ENCODE measurements around the gene RHOF.

RHOF gene

GRCh38 chr12:121830588-121831265, 37.2 kb upstream of the RHOF start:
- no peak for DNase-seq (ENCODE audit: low spot score)
- TF ChIP-seq, protein P1, sequence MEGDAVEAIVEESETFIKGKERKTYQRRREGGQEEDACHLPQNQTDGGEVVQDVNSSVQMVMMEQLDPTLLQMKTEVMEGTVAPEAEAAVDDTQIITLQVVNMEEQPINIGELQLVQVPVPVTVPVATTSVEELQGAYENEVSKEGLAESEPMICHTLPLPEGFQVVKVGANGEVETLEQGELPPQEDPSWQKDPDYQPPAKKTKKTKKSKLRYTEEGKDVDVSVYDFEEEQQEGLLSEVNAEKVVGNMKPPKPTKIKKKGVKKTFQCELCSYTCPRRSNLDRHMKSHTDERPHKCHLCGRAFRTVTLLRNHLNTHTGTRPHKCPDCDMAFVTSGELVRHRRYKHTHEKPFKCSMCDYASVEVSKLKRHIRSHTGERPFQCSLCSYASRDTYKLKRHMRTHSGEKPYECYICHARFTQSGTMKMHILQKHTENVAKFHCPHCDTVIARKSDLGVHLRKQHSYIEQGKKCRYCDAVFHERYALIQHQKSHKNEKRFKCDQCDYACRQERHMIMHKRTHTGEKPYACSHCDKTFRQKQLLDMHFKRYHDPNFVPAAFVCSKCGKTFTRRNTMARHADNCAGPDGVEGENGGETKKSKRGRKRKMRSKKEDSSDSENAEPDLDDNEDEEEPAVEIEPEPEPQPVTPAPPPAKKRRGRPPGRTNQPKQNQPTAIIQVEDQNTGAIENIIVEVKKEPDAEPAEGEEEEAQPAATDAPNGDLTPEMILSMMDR (IDR thresholded peaks at IDR 0.05; ENCODE audit: extremely low read depth, missing control alignments) = no peak

- TF ChIP-seq, protein P1 (IDR thresholded peaks at IDR 0.05; ENCODE audit: extremely low read depth, missing control alignments) = no peak
- DNase-seq (ENCODE audit: low spot score) = no peak
These were observed 36.6 kb upstream of the RHOF start for GRCh38 chr12:121830134-121830533.

DNA sequence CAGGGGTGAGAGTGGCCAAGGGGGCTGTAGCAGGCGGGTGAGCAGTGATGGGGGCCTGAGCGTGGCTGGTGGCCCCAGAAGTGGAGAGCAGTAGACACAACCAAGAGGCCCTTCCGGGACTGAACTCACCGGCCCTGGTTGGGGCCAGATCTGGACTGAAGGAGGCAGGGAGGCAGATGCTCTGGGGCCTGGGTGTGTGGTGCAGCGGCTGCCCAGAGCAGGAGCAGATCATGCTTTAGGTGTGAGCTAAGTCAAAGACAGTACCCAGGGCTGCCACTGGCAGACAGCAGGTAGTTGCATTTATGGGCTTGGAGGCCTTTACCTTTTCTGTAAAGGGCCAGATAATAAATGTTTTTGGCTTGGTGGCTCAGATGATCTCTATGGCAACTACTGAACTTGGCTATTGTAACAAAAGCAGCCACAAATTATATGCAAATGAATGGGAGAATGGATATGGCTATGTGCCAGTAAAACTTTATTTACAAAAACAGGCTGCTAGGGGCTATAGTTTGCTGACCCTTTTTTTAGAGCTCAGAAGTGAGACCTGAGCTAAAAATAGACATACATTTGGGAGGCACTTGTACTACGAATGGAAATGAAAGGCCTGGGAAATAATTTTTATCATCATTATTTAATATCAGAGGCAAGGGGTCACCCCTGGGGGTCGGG, 35.9 kb upstream of the RHOF start:
- DNase-seq (ENCODE audit: low spot score) = no peak
- TF ChIP-seq, protein P1 (IDR thresholded peaks at IDR 0.05; ENCODE audit: extremely low read depth, missing control alignments) = no peak

DNA sequence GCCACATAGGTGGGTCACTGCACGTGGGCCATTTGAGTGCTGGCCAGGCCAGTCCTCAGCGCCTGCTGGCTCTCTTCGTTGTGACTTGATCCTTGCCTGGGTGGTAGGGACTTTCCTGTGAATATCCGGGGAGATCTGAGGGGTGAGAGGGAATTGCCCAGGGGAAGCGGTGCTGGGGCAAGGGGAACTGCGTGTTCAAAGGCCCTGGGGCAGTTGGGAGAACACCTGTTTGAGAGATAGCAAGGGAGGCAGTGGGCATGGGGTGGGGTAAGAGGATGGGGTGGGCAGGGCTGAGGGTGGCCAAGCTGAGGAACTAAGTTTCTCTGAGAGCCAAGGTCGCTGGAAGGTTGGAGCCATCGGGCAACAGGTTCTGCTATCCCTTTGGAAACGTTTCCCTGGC, 35.3 kb upstream of the RHOF start:
- TF ChIP-seq, protein P1 (IDR thresholded peaks at IDR 0.05; ENCODE audit: extremely low read depth, missing control alignments) = no peak
- DNase-seq (ENCODE audit: low spot score) = no peak

GRCh38 chr12:121828306-121828705, 34.8 kb upstream of the RHOF start:
- TF ChIP-seq, protein P1 (IDR thresholded peaks at IDR 0.05; ENCODE audit: extremely low read depth, missing control alignments) = no peak
- no peak for DNase-seq (ENCODE audit: low spot score)

DNA sequence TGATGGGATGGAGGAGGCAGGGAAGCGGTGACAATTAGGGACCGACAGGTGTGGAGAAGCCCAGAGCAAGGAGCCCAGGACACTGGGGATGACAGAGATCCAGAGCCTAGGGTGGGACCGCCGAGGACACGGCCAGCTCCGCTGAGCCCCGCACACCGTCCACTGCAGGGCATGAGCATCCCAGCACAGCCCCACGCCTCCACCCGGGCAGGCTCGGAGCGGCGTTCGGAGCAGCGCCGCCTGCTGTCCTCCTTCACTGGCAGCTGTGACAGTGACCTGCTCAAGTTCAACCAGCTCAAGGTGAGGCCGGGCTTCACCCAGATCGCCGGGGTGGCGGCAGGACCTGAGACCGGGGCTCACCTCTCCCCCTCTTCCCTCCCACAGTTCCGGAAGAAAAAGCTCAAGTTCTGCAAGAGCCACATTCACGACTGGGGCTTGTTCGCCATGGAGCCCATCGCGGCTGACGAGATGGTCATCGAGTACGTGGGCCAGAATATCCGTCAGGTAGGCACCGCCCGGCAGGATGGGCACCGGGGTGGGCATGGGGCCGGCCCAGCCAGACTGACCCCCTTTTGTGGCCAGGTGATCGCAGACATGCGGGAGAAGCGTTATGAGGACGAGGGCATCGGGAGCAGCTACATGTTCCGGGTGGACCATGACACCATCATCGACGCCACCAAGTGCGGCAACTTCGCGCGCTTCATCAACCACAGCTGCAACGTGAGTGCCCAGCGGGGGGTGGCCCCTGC, 34.0 kb upstream of the RHOF start:
- no peak for DNase-seq (ENCODE audit: low spot score)
- TF ChIP-seq, protein P1 (IDR thresholded peaks at IDR 0.05; ENCODE audit: extremely low read depth, missing control alignments) = no peak
